ENCODE data around the gene CHP2. TPM values are rescaled to one million over a fixed set of nuclear protein-coding genes. Genes with fewer than 3 reads are reported as not detected.

Gene CHP2
- total RNA-seq, 2 donors from 2014 or later, result 171 to 227 TPM

- intact Hi-C loops (cut with DNase I, micrococcal nuclease), result no loop called here
- ATAC-seq (no peak), DNase-seq (no peak)
These were observed 33.9 kb downstream of the CHP2 start for GRCh38 chr16:23788685-23789084.

DNA sequence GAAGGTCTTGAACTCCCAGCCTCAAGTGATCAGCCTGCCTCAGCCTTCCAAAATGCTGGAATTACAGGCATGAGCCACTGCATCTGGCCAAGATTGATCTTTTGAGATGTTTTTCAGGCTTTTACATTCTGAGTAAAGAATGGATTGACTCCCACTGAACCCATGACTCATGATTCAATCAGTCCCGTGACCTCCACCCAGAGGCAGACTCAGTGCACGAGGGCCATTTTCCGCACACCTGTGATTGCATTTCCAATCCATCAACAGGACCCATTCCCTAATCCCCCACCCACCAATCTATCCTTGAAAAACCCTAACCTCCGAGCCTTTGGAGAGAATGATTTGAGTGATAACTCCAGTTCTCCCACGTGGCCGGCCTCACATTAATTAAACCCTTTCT is 40.6 kb downstream of the CHP2 start:
- intact Hi-C loops (cut with DNase I, micrococcal nuclease), result loop anchor here in 1 of 2 donors (5.0 kb wide), 1 partner anchor 217 kb away; no protein-coding TSS in a partner anchor

GRCh38 chr16:23796941-23797340 is 42.1 kb downstream of the CHP2 start:
- DNase-seq, result no peak
- intact Hi-C loops (cut with DNase I, micrococcal nuclease), result loop anchor here in 1 of 2 donors (5.0 kb wide), 1 partner anchor 215 kb away; no protein-coding TSS in a partner anchor
- ATAC-seq, result no peak

More for the DNA sequence above, 40.6 kb downstream of the CHP2 start:
- DNase-seq, result no peak
- no peak for ATAC-seq

- intact Hi-C loops (cut with DNase I, micrococcal nuclease), result loop anchor here (5.0 to 10.0 kb wide), 2 partner anchors 211 to 233 kb away; no protein-coding TSS in a partner anchor
- ATAC-seq (peak; percentile 90), DNase-seq (peak; percentile 77 to 91)
These were observed 46.6 kb downstream of the CHP2 start for GRCh38 chr16:23801378-23801777.

DNA sequence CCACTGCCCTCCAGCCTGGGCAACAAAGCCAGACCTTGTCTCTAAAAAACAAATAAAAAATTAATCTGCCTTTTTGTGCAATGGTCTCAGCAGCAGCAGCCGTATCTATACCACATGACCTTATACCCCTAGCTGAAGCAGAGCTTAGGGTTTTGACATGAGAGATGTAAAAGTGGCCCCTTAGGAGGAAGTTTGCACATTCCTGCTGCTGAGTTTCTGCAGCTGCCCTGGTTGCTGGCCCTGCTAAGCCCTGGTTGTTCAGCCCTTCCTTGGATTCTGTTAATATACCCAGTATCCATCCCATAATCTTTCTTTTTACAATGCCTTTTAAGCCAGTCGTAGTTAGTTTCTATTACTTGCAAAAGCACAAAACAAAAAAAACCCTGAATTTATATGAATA is 48.0 kb downstream of the CHP2 start:
- ATAC-seq (no peak), DNase-seq (no peak)
- intact Hi-C loops (cut with DNase I, micrococcal nuclease), result loop anchor here (5.0 to 10.0 kb wide), 2 partner anchors 210 to 232 kb away; no protein-coding TSS in a partner anchor

GRCh38 chr16:23803591-23804123 is 48.8 kb downstream of the CHP2 start:
- intact Hi-C loops (cut with DNase I, micrococcal nuclease), result loop anchor here (5.0 to 10.0 kb wide), 2 partner anchors 209 to 231 kb away; no protein-coding TSS in a partner anchor
- ATAC-seq, result peak; percentile 83

GRCh38 chr16:23807028-23807427 is 52.2 kb downstream of the CHP2 start:
- DNase-seq (no peak), ATAC-seq (no peak)
- intact Hi-C loops (cut with DNase I, micrococcal nuclease), result loop anchor here in 1 of 2 donors (10.0 kb wide), 1 partner anchor 228 kb away; no protein-coding TSS in a partner anchor

More at GRCh38 chr16:23803591-23804123, 48.8 kb downstream of the CHP2 start:
- peak; percentile 72 to 79 for DNase-seq

Other genes with a start within 250 kb of the CHP2 start
- 10 to 100 TPM; 42.6 to 45.3 TPM for gene GGA2, start 244.5 kb upstream of the CHP2 start, total RNA-seq
- 10 to 100 TPM; 15.4 to 17.2 TPM for gene EARS2, start 197.7 kb upstream of the CHP2 start, total RNA-seq
- gene UBFD1, start 197.3 kb upstream of the CHP2 start, total RNA-seq, result 10 to 100 TPM; 26.5 to 27.7 TPM
- gene NDUFAB1, start 158.7 kb upstream of the CHP2 start, total RNA-seq, result 100 to 1,000 TPM; 100 to 136 TPM
- 1 to 10 TPM; 6.8 to 8.9 TPM for gene PALB2, start 113.7 kb upstream of the CHP2 start, total RNA-seq
- 10 to 100 TPM; 78.7 to 81.3 TPM for gene DCTN5, start 113.6 kb upstream of the CHP2 start, total RNA-seq
- 10 to 100 TPM in 1 of 2 donors, 1 to 10 TPM in 1; 6.6 to 15.6 TPM for gene PLK1, start 76.1 kb upstream of the CHP2 start, total RNA-seq
- 100 to 1,000 TPM; 140 to 199 TPM for gene ERN2, start 41.8 kb upstream of the CHP2 start, total RNA-seq
- gene PRKCB, start 81.0 kb downstream of the CHP2 start, total RNA-seq, result 1 to 10 TPM; 3.8 to 7.3 TPM